Stimulated activated CD8-positive, alpha-beta memory T cell treated with anti-CD3 and anti-CD28 coated beads, Interleukin-7, amount 100 ng/mL, for 4 hours (primary cell): Measurements from ENCODE around the gene UMODL1.

Experiments used
- DNase-seq, 2 donors: peaks; one replicate each; pipeline ENCODE4 v3.0.0-alpha.2; 2020; ENCODE audit warnings: low read depth in 2 of 2

UMODL1 gene

DNA sequence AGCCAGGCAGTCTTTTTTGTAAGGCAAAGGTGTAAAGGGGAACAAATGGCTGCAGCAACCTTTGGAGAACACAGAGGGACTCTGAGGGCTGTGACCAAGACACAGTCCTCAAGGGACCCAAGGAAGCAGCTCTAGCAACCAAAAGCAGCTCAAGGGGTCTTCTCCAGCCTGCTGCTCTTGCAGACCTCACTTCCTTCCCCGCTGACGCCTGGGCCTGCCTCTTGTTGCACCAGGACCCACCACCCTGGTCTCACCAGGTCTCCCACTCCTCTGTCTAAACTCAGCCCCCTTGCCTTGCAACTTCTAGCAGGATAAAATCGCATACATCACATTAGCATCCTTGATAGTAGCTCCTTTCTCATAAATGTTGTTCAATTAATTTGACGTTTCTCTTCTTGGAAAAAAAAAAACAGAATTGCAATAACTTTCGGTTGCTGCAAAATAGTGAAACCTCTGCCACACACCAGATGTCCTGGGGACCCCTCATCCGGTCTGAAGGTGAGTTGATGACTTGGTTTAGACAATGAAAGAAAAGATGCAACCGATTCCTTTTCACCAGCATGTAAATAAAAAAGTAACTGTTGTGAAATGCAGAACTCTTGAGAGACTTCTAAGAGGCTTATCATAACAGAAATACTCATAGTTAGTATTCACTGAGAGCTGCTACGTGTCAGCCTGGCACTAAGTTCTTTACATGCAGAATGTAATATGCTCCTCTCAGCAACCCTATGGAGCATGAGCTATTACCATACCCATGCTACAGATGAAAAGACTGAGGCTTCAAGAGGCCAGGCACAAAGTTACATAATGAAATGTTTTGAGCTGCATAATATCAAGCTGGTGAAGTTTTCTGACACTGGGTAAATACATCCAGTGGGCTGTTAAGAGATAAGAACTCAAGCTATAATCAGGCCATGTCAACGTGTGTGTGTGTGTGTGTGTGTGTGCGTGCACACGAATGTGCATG, 58.5 kb downstream of the UMODL1 start:
- DNase-seq = no peak

DNA sequence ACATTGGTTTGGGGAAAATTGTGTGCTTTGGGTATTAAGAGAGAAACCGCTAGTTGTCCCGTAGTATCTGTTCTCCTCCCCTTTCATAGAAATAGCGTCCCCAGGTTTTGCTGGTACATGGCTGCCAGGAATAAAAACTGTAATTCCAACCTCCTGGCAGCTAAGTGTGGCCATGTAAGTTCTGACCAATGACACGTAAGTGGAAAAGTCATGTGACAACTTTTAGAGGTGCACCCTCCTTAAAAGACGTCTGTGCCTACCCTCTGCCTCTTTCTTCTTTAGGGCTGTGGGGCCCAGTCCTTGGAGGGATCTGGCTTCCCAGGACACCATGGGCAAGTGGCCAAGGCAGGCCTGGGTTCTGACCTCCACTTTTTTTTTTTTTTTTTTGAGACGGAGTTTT, 59.3 kb downstream of the UMODL1 start:
- no peak for DNase-seq

DNA sequence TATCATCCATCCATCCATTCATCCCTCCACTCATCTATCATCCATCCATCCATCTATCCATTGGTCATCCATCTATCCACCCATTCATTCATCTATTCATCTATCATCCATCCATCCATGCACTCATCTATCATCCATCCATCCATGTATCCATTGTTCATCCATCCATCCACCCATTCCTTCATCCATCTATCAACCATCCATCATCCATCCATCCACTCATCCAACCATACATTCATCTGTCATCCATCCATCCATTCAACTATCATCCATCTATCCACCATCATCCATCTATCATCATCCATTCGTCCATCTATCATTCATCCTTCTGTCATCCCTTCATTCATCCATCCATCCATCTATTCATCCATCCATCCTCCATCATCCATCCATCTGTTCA, 61.1 kb downstream of the UMODL1 start:
- no peak for DNase-seq

DNA sequence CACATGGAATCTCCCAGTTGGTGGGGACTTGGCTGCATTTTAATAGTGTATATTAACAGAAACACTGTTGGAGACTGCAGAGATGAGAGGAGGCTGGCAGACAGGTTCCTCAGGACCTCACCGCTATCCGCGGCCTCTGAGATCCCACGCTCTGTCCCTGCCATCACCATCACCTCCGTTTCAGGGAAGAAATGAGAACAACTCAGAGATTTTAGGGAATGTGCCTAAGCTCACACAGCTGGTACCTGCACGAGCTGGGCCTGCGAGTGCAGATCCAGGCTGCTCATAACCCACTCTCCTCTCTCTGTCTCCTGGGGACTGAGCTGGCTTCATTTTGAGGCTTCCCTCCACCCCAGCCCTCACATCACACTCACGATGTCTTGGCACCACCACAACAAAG, 62.0 kb downstream of the UMODL1 start:
- DNase-seq = no peak

DNA sequence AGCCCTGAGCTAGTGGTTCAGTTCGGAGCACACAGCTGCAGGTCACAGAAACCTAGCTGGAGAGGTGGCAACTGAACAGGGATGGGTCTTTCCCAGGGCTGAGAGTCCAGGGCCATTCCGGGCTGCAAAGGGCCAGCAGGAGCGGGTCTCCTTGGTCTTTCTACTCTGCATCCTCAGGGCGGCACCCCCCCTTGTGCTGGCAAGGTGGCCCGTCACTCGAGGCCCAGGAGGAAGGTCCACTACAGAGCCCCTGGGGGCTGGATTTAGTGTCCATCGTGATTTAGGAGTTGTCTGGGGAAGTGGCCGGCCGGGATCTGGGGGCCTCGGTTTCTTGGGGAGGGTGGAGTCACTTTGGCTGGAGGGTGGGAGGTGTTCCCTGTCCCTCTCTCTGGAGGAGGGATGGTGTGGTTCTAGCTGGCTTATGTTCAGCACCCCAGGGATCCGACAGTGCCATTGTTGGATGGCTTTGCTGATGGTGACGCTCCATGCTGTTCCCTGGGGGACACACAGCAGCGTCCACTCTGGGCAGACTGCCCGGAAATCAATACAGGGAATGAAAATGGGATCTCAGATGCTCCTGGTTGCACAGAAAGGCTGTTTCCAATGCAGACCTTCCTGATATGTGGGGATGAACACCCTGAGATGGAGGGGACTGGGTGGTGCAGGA, 64.4 kb downstream of the UMODL1 start:
- no peak for DNase-seq

DNA sequence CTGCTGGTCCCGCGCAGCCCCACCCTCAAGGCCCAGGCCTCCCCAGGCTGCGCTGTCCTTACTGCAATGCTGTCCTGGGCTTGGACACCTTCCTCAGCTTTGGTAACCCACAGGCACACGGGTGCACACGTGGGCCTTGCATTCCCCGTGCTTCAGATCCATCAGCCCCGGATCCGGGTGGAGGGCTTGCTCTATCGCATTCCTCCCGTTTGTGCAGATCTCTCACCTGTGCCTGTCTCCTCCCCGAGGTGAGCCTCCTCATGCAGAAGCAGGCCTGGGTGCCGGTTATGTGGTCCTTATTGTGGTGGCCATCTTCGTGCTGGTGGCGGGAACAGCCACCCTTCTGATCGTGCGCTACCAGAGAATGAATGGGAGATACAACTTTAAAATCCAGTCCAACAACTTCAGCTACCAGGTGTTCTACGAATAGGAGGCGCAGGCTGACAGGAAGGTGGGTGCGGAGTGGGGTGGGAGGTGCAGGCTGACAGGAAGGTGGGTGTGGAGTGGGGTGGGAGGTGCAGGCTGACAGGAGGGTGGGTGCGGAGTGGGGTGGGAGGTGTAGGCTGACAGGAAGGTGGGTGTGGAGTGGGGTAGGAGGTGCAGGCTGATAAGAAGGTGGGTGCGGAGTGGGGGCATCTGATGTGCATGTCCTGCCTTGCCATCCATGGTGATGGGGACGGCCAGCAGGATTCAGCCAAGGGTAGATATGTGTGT, 66.2 kb downstream of the UMODL1 start:
- DNase-seq = peak in 1 of 2 donors; percentile 4

DNA sequence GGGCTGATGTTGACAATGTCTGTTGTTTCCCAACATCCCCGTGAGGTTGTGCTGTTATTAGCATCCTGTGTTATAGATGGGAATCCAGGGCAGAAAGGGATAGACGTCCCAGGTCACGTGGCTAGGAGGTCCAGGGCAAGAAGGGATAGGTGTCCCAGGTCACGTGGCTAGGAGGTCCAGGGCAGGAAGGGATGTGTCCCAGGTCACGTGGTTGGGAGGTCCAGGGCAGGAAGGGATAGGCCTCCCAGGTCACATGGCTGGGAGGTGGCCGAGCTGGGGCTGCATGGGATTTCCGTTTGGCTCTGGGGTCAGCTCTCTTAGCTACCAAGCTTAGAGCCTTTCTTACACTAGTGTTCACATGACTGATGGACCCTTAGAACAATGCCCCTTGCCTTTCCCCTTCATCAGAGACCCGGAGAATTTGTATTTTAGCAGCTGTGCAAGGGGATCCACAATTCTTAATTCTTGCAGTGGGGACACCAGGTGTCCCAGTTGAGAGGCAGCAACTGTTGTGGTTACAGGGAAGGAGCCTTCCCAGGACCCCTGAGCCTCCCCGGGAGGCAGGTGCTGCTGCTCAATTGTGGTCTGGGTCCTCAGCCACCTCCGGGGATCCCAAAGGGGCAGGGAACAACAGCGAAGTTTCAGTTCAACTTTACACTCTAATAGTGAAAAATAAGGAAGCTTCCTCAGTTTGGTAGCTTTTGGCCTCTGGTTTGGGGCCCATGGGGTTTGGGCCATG, 69.2 kb downstream of the UMODL1 start:
- no peak for DNase-seq

DNA sequence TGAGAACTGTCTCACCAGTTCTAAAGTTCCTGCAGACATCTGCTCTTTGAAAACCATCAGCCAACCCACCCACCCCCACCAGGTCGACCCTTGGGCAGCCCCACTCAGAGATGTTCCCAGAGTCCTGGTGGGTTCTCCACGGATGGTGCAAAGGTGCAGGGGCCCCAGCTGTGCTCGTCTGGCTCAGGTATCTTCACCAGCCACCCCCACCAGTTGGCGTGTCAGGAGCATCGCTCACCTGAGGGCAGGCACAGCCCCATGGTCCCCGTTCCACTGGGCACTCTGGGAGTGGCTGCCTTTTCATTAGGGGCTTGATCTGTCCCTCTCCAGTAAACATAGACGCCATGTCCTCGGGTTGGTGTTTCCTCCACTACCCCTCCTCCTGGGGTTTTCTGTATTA, 70.5 kb downstream of the UMODL1 start:
- DNase-seq = no peak

DNA sequence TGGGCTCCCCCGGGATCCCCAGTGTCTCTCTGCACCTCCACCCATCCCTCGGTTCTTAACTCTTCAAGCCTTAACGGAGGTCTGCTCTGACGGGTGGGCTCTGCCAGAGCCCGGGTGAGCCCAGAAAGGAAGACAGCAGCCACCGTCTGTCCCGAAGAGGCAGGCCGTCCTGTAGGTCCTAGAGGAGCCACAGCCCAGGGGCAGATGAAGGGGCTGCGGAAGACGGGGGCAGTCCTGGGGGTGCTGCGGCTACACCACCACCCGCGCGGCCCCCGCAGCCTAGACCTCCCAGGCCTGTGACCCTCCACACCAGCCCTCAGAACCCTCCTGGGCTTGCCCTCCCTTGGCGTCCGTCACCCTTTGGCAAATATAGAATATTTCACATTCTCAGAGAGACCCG, 71.0 kb downstream of the UMODL1 start:
- no peak for DNase-seq

DNA sequence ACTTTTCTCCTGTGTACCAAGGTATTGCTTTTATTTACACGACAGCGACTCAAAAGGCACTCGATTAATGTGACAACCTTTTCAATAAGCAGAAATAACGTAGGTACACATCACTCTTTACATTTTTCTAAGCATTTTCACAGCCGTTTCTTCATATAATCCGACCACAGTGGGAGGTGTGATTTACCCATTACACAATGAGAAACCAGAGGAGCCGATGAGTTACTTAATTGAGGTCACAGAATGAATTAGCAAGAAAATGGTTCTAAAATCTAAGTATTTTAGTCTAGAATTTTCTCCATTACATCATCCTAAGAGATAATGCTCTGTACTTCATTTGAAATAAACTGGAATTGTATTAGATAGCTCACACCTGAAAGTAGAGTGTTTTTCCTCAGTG, 71.5 kb downstream of the UMODL1 start:
- no peak for DNase-seq

DNA sequence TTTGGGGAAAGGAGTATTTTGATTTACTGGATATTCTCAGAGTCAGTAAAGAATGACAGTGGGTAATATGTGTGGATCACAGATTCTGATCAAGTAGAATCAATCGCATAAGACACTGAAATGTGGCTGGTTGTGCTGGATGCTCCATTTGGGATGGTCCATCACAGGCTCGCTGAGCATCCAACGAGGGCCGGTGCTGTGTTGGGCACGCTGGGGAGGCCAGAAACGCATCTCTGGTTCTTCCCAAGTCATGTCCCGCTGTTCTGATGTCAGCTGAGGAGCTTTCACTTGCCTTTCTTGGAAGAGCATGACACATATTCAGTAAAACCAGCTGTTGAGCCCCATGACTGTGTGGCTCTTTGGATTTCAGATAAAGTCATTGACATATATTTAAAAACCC, 72.0 kb downstream of the UMODL1 start:
- DNase-seq = no peak

DNA sequence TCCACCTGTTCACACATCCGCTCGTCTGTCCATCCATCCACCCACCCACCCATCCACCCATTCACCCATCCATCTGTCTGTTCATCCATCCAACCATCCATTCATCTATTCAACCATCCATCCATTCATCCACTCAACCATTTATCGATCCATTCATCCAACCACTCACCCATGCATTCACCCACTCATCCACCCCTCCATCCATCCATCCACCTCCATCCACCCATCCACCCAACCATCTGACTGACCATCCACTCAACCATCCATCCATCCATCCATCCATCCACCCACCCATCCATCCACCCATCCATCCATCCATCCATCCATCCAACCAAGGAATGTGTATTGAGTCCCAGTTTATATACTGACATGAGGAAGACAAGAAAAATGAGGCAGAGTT, 73.1 kb downstream of the UMODL1 start:
- DNase-seq = no peak

DNA sequence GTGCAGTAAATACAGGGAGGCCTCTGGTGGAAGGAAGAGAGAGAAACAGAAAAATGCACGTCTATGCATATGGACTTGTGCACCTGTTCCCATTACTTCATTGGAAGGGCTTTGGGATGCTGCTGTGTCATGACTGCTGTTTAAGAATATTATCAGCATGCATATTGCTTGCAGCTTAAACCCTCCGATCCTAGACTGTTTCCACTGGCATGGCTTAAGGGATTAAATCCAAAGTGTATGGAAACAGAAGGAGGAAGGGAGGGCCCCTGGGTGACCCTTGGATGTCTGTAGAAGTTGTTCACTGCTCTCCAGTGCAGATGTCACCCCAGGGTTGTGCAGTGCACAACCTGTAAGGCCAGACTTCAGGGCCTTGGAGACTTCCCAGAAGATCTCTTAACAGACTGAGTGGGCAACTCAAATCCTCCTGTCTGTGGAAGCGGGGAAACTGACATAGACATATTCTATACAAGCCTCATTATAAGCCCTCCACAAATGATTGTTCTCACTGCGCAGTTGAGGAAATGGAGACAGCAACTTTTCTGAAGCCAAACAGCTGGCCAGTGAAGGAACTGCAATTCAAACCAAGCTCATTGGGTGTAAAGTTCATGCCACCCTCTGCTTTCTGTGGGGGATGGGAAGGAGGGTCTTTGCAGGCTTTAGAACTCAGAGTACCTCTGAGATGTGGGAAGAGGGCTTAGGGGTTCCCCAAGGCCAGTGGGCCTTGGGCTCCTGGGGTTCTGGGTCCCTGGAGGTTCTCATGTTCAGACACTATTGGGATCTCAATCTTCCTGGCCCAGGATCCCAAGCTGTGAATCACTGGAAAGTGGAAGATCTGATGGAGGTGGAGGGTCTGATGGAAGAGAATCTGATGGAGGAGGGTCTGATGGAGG, 73.8 kb downstream of the UMODL1 start:
- DNase-seq = no peak

DNA sequence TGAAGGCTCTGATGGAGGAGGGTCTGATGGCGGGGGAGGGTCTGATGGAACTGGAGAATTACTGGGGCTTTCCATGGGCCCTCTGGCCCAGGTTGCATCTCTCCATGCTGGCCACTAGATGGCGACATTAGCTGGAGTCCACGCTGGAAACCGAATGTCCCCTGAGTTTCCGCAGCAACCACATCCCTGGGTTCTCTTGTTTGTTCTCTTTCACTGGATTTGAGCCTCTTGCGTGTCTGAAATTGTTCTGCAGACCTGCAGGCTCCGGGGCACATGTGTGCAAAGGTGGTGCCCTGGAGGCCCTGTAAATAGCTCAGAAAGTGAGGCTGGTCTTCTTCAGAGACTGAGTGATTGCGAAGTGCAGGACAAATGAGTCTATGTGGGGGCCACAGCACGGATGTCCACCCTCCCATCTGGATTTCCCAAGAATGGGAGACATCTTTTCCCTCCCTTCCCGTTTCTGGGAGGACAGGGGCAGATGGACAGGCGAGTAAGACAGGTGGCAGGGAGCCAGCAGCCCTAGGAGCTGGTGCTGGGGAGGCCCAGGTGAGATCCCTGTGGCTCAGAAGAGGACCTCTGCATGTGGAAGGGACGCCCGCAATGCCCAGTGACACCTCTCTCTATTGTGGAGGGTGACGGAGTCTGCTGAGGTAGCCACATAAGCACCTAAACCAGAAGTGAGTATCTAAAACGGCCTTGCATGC, 74.6 kb downstream of the UMODL1 start:
- peak; percentile 43 for DNase-seq

DNA sequence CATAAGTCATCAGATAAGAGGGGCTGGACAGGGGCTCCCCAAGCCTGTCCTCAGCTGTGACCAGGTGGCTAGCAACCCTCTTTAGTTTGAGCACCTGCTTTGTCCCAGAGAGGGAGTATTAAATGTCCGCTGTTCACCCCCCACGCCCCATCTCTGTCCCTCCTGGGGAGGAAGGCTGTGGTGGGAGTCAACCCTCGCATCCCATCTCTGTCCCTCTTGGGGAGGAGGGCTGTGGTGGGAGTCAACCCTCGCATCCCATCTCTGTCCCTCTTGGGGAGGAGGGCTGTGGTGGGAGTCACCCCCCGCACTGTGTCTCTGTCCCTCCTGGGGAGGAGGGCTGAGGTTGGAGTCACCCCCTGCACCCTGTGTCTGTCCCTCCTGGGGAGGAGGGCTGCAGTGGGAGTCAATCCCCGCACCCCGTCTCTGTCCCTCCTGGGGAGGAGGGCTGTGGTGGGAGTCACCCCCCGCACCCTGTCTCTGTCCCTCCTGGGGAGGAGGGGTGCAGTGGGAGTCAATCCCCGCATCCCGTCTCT, 75.2 kb downstream of the UMODL1 start:
- no peak for DNase-seq

DNA sequence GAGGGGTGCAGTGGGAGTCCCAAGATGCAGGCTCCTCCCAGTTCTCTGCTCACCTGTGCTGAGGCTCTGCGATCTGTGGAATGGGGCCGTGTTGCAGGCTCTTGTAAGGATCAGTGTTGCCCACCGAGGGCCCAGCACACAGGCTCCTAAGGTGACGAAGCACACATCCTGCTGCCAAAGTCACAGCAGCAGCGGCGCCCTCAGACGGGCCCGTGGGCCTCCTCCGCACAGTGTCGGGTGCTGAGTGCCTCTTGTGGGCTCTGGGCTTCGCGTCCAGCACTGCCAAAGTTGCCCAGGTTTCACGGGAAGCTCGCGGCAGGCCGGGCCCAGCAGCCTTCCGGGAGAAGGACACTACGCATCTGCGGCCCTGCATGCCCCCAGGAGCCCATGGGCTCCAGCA, 75.7 kb downstream of the UMODL1 start:
- no peak for DNase-seq

DNA sequence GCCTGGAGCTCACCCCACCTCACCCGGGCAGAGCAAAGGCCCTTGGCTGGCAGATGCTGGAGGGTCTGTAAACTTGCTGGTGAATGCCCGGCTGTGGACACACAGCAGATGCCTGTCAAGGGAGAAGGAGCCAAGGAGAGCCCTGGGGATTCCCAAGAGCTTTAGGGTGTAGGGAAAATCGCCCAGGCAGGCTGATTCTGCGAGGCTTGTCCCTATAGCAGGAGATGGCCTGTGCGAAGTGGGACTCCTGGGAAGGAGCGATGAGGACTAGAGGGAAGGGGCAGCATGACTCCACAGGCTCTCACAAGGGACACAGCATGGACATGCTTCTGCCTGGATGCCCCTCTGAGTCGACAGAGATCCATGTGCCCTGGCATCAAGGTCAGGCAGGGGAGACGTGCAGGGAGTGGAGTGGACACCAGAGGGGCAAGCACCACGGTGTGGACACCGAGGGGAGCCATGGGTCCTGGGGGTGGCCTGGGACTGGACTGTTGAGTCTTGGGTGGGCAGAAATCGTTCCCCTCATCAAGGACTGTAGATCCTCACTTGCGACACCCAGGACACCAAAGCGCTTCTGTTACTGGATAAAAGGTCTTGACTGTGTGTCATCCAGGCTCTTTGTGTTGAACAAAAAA, 76.4 kb downstream of the UMODL1 start:
- no peak for DNase-seq

DNA sequence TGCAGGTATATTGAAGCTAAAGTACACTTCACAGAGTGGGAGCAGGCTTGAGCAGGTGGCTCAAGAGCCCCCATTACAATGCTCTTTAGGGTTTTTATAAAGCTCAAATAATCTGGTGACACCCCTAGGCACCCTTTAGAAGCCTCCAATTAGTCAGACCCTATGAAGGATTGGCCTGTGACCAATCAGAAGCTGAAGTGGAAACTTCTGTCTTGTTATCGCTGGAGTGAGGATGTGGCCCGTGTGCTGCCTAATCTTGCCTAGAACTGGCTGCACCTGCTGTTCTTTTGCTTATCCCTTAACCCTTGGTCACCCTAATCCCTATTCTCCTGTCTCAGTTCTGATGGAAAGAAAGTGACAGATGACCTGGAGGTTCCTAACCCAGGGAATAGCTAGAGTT, 77.0 kb downstream of the UMODL1 start:
- no peak for DNase-seq

DNA sequence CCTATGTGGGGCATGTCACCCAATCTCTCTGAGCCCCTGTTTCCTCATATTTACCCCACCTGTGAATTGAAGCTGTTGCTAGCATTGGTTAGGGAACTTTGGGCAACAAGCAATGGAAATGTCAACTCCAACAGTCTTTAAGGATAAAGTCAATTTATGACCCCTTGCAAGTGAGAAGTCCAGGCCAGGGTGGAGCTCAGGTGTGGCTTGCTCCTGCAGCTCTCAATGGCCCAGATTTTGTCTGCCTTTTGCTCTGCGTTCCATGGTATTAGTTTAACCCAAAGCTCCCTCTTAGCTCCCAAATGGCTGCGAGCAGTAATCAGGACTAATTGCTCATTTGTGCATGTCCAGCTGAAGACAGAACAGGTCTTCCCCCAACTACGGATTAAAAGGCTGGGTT, 77.5 kb downstream of the UMODL1 start:
- DNase-seq = no peak
